SK-N-DZ (cell line): ENCODE data around the gene PARD3B.

ENCODE experiments used
- DNase-seq: peaks from one replicate; pipeline ENCODE4 v3.0.0-alpha.2; 2015; ENCODE audit warnings: low spot score

PARD3B gene

DNA sequence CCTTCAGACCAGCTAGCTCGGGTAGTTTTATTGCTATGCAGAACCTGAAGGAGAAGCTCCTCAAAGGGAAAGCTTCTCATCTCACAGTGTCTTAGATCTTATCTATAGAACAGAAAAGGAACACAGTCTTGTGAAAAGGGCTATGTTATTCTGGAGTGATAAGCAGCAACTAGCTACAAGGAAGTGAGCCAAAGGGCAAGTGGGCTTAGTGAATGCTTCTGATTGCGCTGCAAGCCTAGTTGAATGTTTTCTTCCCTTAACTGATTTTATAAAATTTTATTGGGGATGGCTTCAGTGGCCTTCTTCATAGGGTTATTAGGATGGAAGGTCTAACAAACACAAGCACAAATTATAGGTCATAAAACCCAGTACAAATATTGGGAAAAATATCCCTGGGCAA lies 400.1 kb downstream of the PARD3B start:
- no peak for DNase-seq

DNA sequence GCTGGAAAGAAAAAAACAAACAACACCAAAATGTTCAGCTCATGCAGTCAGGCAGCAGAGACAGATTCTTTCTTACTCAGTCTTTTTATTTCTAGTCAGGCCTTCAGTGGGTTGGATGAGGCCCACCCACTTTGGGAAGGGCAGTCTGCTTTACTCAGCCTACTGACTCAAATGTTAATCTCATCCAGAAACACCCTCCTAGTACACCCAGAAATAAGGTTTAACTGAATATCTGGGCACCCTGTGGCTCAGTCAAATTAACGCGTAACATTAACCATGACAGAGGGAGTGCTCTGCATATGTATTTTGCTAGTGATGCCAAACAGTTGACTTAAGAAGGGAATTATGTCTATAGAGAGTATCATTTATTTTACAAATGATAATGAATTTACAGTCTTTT lies 401.6 kb downstream of the PARD3B start:
- DNase-seq: no peak

DNA sequence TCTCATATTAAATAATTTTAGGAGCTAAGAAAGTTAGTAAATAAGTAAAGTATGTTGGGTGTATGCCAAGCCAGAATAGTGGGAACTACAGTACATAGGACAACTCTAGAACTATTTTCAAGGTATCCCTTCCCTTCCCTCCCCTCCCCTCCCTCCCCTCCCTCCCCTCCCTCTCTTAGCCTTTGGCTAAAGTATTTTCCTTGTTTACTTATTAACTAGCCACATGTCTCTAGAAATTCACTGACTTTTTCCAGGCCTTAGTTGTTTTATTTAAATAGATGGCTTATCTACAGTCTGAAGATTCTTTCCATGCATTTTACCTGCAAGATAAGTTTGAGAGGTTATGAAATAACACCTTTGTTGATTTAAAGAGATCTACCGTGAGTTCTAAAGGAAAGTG lies 402.1 kb downstream of the PARD3B start:
- DNase-seq: no peak

DNA sequence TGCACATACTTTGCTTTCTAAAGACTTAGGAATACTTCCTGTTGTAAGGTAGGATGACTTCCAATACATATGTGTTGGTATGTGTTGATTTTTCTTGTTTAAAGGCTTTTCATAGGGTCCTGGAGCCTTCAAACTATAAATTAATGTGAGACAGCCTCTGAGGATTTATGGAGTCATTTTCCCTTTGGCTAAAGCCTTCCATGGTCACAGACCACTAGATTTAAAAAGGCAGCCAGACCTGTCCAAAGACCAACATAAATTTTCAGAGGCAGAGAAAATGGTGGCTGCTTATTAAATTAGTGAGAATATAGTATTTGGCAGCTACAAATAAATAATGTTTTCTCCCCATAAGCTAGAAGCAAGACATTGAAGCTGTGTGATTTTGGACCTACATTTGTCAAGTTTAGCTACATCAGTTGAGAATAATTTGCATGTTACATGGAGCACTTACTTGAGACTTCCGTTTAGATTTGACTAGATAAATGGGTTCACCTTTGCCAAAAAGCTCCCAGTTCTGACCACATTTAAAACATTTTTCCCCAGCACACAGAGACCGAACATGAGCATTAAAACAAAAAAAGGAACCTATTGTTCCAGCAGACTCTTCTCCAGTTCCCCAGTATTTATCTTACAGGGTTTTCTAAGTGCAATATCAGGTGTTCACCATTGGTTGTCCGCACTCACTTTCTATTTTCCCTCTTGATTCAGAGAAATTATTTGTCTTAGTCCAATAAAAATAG lies 402.9 kb downstream of the PARD3B start:
- DNase-seq: no peak

DNA sequence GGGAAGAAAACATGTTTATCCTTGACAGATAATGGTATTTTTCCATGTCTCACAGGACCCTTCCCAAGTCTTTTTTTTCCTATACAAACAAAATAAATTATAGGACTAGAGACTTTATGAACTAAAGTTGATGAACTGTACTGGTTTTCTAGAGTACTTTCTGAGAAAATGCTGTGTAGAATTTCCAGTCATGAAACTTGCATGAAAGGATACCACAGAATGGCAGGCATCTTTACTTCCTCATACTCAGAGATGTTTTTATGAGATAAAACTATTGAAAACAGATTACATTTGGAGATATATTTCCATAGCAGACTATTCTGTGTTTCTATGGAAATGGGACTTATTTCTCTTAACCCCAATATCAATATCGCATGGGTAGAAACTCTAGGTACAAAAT lies 403.5 kb downstream of the PARD3B start:
- no peak for DNase-seq

DNA sequence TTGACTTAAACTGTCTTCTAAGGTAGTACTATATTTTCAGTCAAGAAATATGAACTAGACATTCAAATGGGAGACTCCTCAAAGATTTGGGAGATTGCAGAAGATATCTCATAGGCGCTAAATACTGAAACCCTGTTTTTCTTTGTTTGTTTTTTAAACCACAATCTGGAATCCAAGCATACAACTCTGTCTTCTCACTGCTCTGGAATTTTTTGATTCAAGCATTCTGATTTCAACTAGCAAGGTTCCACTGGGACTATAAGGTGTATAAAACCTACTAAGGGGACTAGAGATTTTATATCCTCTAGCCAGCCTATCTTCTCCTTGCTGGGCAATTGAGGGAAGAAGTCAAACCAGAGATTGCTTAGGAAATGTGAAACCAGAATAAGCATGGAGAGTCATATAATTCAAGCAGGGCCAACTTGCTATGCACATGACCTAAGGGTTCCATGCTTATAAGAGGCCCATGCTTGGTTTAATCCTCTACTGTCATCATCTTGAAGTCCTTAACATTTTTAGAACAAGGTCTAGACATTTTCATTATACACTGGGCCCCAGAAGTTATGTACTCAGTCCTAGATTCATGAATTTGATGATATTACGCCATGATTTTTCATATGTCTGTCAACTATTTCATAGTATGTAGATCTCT lies 405.5 kb downstream of the PARD3B start:
- no peak for DNase-seq

DNA sequence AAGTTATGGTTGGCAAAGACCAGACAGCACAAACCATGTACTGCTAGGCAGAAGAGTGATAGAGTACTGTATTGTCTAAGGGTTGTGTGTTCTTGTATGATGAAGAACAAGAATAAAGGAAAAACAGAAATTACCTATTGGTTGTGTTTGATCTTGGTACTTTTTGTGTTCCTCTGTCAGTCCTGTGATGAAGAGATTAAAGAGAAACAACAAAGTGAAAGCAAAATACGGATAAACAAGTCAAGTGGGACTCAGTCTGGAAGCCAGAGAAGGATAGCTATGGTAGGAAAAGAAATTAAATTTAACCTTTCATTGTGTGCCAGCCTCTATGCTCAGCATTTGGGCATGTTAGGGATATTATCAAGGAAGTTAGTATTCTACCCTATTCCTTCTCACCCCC lies 413.1 kb downstream of the PARD3B start:
- DNase-seq: no peak

DNA sequence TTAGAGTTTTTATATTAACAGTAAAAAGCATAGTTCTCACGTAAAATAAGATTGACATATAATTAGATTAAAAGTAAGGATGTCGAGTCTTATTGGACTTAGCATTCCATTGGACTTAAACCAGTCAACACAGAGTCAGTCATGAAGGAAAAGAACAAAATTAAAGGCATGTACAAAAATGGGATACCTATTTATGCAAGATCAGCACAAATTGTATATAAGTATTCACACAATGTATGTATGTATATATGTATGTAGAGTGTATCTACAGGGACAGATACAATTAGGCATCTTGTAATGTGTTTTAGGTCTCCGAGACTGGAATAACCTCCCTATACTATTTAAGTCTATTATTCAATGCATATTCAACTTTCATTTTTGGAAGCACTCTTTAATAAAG lies 419.1 kb downstream of the PARD3B start:
- no peak for DNase-seq

DNA sequence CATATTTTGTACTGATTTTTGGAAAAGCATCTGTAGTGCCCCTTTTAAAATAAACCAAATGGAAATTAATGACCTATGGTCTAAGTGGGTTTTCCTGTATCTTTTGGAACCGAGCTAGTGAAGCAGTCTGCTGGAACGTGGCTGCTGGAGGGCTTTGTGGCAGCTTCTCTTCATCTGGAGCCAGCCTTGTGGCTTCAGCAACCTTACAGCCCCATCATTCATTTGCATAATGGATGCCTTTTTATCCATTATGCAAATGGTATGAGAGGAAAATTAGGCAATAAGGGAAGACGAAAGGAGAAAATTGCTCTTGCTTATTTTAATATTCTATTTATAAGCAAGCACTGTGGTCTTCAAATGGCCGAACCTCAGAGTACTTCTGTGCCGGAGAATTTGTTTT lies 421.0 kb downstream of the PARD3B start:
- no peak for DNase-seq

DNA sequence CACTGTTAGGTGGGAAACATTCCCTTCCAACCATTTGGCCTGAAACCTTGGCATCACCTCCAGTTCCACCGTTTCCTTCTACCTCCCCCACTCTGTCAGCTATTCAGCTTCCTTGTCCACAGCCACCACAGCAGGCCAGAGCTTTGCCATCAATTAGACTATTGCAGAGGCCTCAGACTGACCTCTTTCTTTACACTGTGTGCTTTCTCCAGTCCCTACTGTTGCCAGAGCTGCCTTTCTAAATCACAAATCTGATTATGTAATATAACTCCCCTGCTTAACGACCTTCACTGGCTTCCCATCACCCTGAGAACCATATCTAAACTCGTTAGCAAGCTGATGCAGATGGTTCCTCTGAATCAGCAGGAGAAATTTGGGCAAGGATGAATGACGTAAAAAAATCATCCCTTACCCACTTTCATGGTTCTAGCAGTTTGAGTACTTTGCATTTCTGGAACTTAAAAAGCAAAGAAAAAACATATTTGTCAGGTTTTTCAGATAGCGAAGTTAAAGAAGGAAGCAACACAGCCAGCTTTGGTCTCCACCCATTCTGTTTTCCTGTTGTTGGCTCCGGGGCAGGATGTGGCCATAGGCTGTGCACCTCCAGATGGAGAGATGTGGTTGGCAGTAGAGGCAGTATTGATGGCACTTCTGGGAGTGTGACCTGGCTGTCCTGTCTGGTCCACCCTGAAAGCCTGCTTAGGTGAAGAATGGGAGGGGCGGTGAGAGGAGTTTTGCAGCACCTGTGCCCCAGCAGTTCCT lies 422.1 kb downstream of the PARD3B start:
- DNase-seq: peak; percentile 97

DNA sequence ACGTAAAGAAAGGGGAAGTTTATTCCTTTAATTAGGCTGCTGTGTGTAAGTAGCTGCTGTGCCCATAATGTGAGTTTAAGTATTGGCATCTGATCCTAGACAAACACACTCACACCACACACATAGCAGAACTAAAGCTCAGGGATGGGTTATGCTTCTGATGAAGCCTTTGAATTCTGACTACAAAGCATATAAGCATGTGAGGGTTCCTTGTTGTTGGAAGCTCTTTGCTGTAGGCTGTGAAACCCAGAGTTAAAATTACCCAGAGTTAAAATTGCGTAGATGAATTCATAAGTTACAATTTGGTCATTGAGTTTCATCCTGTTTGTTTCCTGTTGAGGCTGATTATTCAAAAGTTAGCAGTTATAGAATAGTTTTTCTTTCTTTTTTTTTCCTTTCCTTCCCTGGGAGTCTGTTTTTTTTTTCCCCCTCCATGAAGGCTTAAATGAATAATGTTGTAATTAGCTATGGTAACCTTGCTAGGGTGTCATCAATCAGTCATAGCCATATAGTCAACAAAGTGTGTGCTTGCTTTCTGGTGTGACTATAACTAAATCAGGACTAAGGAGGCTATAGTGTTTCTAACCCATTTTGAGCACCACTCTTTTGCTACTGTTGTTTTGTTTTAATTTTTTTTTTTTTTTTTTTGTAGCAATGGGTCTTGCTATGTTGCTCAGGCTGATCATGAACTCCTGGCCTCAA lies 426.1 kb downstream of the PARD3B start:
- no peak for DNase-seq

DNA sequence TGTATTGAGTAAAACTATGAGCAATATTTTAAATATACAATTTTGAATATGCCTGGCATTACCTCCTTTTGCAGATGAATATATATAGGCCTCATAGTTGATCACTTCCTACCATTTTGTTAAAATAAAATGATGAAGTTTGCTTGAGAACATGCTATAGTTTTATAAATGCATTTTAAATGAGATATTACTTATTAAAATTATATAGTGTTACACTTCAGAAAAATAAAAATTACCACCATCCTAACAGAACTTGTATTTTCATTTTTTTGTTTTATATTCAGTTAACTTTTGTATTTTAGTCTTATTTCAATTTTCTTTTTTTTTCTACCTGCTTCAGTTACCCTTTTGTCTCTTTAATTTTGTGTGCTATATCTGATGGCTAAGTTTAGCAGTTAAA lies 426.9 kb downstream of the PARD3B start:
- no peak for DNase-seq

DNA sequence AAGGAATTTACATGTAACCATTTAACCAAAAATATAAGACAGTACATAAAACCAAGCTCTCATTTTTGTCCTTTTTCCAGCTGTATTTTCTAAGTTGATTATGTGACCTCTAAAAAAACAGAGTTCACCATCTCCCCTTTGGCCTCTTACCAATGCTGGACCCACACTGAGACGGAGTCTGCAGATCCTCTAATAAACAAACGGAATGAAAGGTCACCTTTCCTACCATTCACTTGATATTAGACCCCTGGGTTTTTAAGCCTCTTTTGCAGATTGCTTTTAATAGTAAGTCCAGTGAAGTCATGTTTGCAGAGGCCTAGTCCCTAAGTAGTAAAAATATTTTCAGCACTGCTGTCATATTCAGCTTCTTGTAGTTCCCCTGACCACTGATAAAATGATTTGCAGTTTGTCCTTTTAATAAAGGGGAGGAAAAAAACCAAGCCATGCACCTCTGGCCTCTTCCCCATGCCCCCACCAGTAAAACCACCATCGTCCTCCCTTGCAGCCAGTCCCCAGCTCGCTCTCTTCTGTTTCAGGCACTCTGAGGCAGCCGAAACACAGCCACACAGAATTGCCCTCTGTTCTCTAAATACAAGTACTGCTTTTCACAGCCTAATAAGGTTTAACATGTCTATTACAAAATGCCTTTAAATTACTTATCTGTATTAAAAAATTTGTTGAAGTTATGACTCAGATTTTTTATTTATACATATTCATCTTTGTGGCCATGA lies 427.5 kb downstream of the PARD3B start:
- DNase-seq: peak; percentile 34

DNA sequence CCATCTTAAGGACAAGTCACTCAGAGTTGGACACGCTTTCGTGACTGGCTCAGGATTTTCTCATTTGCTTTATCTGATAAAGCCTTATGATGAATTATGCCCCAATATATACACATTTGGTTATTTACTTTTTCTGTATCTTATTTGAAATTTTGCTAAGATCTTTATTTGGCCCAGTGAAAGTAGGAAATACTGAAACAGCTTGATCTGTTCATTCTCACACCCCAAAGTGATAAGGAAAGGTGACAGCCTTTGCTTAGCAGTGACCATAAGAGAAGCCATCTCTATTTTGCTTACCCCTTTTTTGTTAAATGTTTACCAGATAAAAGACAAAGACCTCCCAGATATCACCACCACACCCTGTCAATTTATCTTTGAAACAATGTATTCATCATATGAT lies 428.3 kb downstream of the PARD3B start:
- DNase-seq: peak; percentile 87

DNA sequence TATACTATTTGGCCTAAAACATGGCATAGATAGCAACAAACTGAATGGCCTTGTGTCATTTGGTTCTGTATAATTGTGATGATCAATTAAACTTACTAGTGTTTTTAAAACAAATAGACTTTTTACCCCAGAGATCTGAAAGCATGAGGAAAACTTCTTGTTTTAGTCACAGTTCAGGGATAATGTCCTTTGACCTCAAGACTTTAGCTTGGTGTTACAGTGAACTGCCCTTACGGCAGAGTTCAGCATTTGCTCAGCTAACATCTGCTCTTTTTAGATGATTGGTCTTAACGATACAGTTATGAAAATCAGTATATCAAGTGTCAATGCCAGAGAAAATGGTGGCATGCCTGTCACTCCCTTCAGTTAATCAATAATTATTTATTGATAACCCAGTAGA lies 429.2 kb downstream of the PARD3B start:
- DNase-seq: no peak

DNA sequence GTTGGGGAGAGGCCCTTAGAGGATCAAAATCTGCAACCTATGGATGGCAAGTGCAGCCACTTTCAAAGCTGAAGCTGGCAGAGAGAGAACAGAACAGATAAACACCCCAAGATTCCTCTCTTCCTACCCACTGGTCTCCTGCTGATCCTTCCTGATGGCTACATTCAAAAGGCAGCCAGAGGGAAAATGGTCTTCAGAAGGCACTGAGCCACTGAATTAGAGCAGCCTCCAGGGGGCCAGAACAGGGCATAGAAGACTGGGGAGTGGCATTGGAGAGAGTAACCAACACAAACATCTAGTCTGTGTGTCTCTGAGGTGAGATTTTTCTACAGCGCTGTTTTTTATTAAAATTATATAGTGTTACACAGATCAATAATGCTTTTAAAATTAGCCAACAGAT lies 432.6 kb downstream of the PARD3B start:
- no peak for DNase-seq

DNA sequence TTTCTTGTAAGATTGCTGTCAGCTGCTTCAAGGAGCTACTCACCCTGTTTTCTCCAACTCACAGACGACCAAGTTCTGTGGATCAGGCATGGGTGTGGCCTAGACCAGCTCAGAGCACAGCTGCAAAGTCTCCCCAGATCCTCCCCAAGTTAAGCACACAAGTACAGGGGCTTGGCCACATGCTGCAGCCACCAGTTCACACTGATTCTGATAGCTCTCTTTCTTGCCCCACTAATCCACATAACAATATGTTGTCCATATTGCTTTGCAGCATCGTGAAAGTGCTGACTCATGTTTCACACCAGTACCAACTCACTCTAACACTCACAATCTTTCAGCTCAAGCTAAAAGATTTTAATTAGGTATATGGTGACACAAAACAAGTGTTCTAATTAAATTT lies 437.0 kb downstream of the PARD3B start:
- peak; percentile 28 for DNase-seq

DNA sequence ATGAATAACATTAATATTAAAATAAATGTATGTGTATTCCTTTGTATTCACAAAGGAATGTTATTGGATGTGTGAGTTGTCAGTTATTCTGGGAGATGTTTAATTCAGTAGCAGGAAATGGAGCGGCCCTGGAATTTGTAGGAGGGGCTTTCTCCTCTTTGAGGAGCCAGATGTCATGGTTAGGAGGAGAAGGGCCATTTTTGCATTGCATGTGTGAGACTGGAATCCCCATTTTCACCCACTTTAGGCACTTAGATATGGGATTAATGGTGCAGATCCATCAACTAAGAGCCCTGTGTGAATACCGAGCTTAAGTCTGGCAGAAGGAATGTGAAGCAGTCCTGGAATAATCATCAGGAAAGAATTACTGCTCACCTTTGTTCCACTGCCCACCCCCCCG lies 439.2 kb downstream of the PARD3B start:
- DNase-seq: no peak

DNA sequence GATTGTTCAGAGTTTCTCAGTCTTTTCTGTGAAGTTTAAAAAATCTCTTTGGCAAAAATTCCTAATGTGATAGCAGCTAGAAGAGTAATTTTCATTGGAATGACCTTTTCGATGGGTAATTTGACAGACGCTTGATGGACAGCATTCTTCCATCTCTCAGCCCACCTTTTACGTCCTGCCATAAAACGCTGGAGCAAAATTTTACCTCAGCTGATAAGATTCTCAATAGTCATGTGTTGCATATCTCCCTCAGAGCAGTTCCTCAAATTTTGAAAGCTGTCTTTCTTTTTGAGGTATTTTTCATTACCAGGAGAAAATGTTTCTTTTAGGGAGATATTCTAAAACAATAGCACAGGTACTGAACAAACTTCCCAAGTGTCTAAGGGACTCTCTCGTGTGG lies 441.4 kb downstream of the PARD3B start:
- DNase-seq: no peak

DNA sequence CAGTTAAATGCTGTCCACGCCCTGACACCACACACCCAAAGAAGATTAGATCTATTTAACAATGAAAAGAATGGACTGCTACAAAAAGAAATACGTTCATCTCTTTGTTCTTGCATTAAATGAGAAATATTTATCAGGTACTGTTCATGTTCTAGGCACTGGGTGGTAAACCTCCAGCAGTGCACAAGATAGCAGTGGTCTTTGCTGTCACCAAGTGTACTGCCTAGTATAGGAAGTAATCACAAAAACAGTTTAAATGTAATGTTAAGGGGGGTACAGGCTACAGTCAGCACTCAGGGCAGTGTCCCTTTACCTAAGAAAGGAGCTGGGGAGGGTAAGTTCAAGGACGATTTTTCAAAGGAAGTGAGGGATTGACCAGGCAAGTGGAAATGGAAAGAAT lies 443.6 kb downstream of the PARD3B start:
- DNase-seq: no peak

DNA sequence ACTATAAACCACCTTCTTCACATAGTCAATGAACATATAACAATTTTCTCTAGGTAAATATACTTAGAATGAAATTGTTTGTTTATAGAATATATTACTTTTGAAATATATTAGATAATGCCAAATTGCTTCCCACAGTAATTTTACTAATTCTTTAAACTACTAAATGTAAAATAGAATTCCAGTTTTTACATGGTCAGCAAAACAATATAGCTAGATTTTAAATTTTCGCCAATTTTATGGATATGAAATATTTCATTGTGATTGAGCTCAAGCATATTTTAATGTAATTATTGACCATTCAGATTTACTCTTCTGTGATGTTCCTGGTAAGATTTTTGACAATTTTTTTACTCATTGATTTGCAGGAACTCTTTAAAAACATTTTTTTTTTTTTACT lies 444.6 kb downstream of the PARD3B start:
- DNase-seq: no peak
